ENCODE results near the gene IQSEC1. TPM values are rescaled to one million over a fixed set of nuclear protein-coding genes. Genes with fewer than 3 reads are reported as not detected.

Gene IQSEC1
- total RNA-seq, 4 donors from 2014 or later, result 56.1 to 99.5 (median 78.2) TPM

GRCh38 chr3:13095408-13095937 is 22.2 kb upstream of the IQSEC1 start:
- H3K27me3 ChIP-seq, result no peaks in the 10 kb centered on the region
- H3K27ac ChIP-seq (replicated peaks in 1 of 4), result no peak overlapping the region
- no peak for TF ChIP-seq POLR2A (IDR thresholded peaks at IDR 0.05; ENCODE audit: low read depth)
- no peak for TF ChIP-seq POLR2AphosphoS5 (IDR thresholded peaks at IDR 0.05)
- TF ChIP-seq CTCF (IDR thresholded peaks at IDR 0.05), result no peak
- no peak for TF ChIP-seq EP300 (IDR thresholded peaks at IDR 0.05)
- no peaks in the 10 kb centered on the region for H3K36me3 ChIP-seq
- 62% methylated on average over 19 of the region's 21 CpGs for WGBS
- peaks cover 11 to 13% (median 11%) of the 10 kb centered on the region in 4 donors for H3K4me1 ChIP-seq
- intact Hi-C loops (cut with DNase I), result no loop called here
- H3K9me3 ChIP-seq, result no peaks in the 10 kb centered on the region
- H3K4me3 ChIP-seq, result no peak overlapping the region
- no peak for DNase-seq (ENCODE audit: extremely low spot score)

GRCh38 chr3:13093687-13094086 is 20.5 kb upstream of the IQSEC1 start:
- Histone ChIP-seq H3K4me1 (peaks cover 11 to 13% (median 11%) of the 10 kb centered on the region in 4 donors), H3K27me3 (no peaks in the 10 kb centered on the region), H3K27ac (replicated peaks in 1 of 4) (no peak overlapping the region), H3K4me3 (no peak overlapping the region), H3K36me3 (no peaks in the 10 kb centered on the region), H3K9me3 (no peaks in the 10 kb centered on the region)
- no peak for DNase-seq (ENCODE audit: extremely low spot score)
- 64% methylated on average over 10 of the region's 10 CpGs for WGBS
- TF ChIP-seq POLR2A (IDR thresholded peaks at IDR 0.05; ENCODE audit: low read depth) (no peak), CTCF (IDR thresholded peaks at IDR 0.05) (no peak), POLR2AphosphoS5 (IDR thresholded peaks at IDR 0.05) (no peak), EP300 (IDR thresholded peaks at IDR 0.05) (no peak)
- intact Hi-C loops (cut with DNase I), result loop anchor here (2.0 to 5.0 kb wide), 3 partner anchors 189 to 559 kb away; no protein-coding TSS in a partner anchor

- no peak for TF ChIP-seq EP300 (IDR thresholded peaks at IDR 0.05)
- no peak for TF ChIP-seq CTCF (IDR thresholded peaks at IDR 0.05)
- no peak for TF ChIP-seq POLR2A (IDR thresholded peaks at IDR 0.05; ENCODE audit: low read depth)
- TF ChIP-seq POLR2AphosphoS5 (IDR thresholded peaks at IDR 0.05), result no peak
- Histone ChIP-seq H3K27ac (replicated peaks in 1 of 4) (no peak overlapping the region), H3K36me3 (no peaks in the 10 kb centered on the region), H3K9me3 (no peaks in the 10 kb centered on the region), H3K27me3 (no peaks in the 10 kb centered on the region), H3K4me1 (peaks cover 11 to 13% (median 11%) of the 10 kb centered on the region in 4 donors), H3K4me3 (peak overlapping the region in 2 of 4 donors; percentile 21 to 24)
- DNase-seq (ENCODE audit: extremely low spot score), result no peak
- 68% methylated on average over 23 of the region's 23 CpGs for WGBS
- intact Hi-C loops (cut with DNase I), result loop anchor here (2.0 to 5.0 kb wide), 3 partner anchors 189 to 559 kb away; no protein-coding TSS in a partner anchor
These were observed 19.7 kb upstream of the IQSEC1 start for GRCh38 chr3:13092621-13093617.

GRCh38 chr3:13091898-13092611 is 18.8 kb upstream of the IQSEC1 start:
- H3K4me3 ChIP-seq, result peak overlapping the region in 2 of 4 donors; percentile 21 to 24
- H3K36me3 ChIP-seq, result no peaks in the 10 kb centered on the region
- H3K27ac ChIP-seq (replicated peaks in 1 of 4), result no peak overlapping the region
- 49% methylated on average over 9 of the region's 20 CpGs for WGBS
- no peaks in the 10 kb centered on the region for H3K9me3 ChIP-seq
- H3K27me3 ChIP-seq, result no peaks in the 10 kb centered on the region
- TF ChIP-seq POLR2A (IDR thresholded peaks at IDR 0.05; ENCODE audit: low read depth) (no peak), EP300 (IDR thresholded peaks at IDR 0.05) (no peak), POLR2AphosphoS5 (IDR thresholded peaks at IDR 0.05) (peak in 1 of 2 donors; percentile 29), CTCF (IDR thresholded peaks at IDR 0.05) (peak; percentile 87 to 100 (median 96))
- intact Hi-C loops (cut with DNase I), result loop anchor here (2.0 to 5.0 kb wide), 3 partner anchors 190 to 560 kb away; no protein-coding TSS in a partner anchor
- DNase-seq (ENCODE audit: extremely low spot score), result peak; percentile 98
- H3K4me1 ChIP-seq, result peaks cover 11 to 13% (median 11%) of the 10 kb centered on the region in 4 donors
